Measurements from ENCODE around the gene OR12D1. TPM values are rescaled to one million over a fixed set of nuclear protein-coding genes. Genes with fewer than 3 reads are reported as not detected.

Gene OR12D1
- total RNA-seq, 1 donor from 2014 or later, result not detected

DNA sequence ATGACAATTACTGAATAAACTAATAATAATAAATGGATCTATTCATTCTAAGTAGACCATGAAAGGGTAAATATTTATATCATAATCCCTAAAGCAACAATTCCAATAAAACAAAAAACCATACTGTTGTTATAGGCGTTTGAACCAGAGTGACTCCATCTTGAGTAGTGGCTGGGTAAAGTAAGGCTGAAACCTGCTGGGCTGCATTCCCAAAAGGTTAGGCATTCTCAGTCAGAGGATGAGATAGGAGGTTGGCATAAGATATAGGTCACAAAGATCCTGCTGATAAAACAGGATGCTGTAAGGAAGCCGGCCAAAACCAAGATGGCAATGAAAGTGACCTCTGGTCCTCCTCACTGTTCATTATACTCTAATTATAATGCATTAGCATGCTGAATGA, 50.6 kb downstream of the OR12D1 start:
- DNase-seq (ENCODE audit: low read depth), result no peak

DNA sequence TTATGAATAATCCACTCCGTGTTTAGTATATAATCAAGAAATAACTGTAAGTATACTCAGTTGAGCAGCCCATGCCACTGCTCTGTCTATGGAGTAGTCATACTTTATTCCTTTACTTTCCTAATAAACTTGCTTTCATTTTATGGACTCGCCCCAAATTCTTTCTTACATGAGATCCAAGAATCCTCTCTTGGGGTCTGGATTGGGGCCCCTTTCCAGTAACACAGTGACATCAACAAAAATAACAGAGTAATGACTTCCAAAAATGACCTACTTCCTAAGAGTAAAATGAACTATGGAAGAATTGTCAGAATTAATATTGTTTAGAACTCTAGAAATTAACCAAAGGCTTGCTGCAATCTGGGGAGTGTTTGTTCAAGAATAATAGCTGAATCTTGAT, 51.1 kb downstream of the OR12D1 start:
- no peak for DNase-seq (ENCODE audit: low read depth)

DNA sequence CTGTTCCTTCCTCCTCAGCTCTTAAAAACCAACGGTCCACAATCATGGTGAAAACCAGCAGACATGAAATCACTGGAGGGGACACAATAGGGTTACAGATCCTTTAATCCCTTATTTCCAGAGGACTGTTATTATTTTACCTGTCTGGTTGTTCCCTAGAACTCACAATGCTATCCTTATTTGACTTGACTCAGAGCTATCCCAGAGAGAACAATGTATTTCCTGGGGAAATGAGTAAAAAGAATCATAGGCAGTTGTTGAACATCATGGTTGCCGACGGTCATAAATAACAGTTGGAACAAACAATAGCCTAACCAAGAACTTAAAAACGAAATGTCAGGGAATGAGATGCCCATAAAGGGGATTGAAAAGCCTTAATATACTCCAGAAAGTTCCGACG, 51.5 kb downstream of the OR12D1 start:
- DNase-seq (ENCODE audit: low read depth), result no peak

Other genes starting within 250 kb of the OR12D1 start
- gene OR2J2, start 244.0 kb upstream of the OR12D1 start, total RNA-seq, result not detected in 2 replicates
- gene OR14J1, start 113.2 kb upstream of the OR12D1 start, total RNA-seq, result 0.05 TPM in 1 of 2 replicates, not detected in the other
- not detected in 2 replicates for gene OR5V1, start 46.1 kb upstream of the OR12D1 start, total RNA-seq
- gene OR12D3, start 39.6 kb upstream of the OR12D1 start, total RNA-seq, result not detected in 2 replicates
- 0.10 and 0.52 TPM in 2 replicates for gene OR12D2, start 19.3 kb upstream of the OR12D1 start, total RNA-seq
- not detected in 2 replicates for gene OR10C1, start 24.4 kb downstream of the OR12D1 start, total RNA-seq
- gene OR11A1, start 42.1 kb downstream of the OR12D1 start, total RNA-seq, result not detected in 2 replicates
- not detected in 2 replicates for gene OR2H1, start 42.2 kb downstream of the OR12D1 start, total RNA-seq
- gene MAS1L, start 73.0 kb downstream of the OR12D1 start, total RNA-seq, result not detected in 2 replicates
- gene UBD, start 144.8 kb downstream of the OR12D1 start, total RNA-seq, result 3.8 and 39.4 TPM in 2 replicates
- not detected in 2 replicates for gene OR2H2, start 170.2 kb downstream of the OR12D1 start, total RNA-seq
- gene GABBR1, start 218.3 kb downstream of the OR12D1 start, total RNA-seq, result 4.3 and 10.2 TPM in 2 replicates
- gene MOG, start 242.2 kb downstream of the OR12D1 start, total RNA-seq, result not detected in 2 replicates